A673 (cell line): ENCODE results near the gene CNIH4. TPM values are rescaled to one million over a fixed set of nuclear protein-coding genes. Genes with fewer than 3 reads are reported as not detected.

Source experiments
- BruUV-seq: library from RNA; stranded (reverse); fragments of 400-500 nt; replicated peaks from 2 replicates; lab custom pipeline; 2021; lab: Mats Ljungman, UMichigan
- CTCF ChIA-PET: fragments of 300-600 bp; sonication (Branson Sonifier 250); formaldehyde crosslinking; loops from one replicate; lab custom pipeline; 2022; ENCODE audit warnings: antibody characterized with exemption; lab: Charles Lee
- POLR2A ChIA-PET: fragments of 300-600 bp; sonication (Branson Sonifier 250); formaldehyde crosslinking; loops from one replicate; lab custom pipeline; 2022; ENCODE audit warnings: antibody characterized with exemption; ENCODE audit not compliant: low non-redundant PET; lab: Charles Lee
- DNase-seq: peaks from one replicate; pipeline ENCODE4 v3.0.0-alpha.2; 2015; ENCODE audit warnings: low spot score
- H3K27ac ChIP-seq: fragments of 200-600 bp; sonication (generic); 2 replicates; pipeline ENCODE4 v1.5.1; 2016; ENCODE audit warnings: mixed run types, low read depth, mild to moderate bottlenecking, mixed read lengths, antibody characterized with exemption, low read length; ENCODE audit not compliant: poor library complexity, severe bottlenecking
- H3K27me3 ChIP-seq: fragments of 200-600 bp; sonication (generic); replicated peaks from 2 replicates; pipeline ENCODE4 v1.6.1; 2017; ENCODE audit warnings: mixed run types, low read depth, mild to moderate bottlenecking, mixed read lengths, antibody characterized with exemption, low read length; ENCODE audit not compliant: insufficient read depth, poor library complexity
- H3K36me3 ChIP-seq: fragments of 200-600 bp; sonication (generic); 2 replicates; pipeline ENCODE4 v1.6.1; 2016; ENCODE audit warnings: mixed run types, mild to moderate bottlenecking, mixed read lengths, antibody characterized with exemption, low read length; ENCODE audit not compliant: insufficient read depth, poor library complexity, severe bottlenecking
- H3K4me1 ChIP-seq: fragments of 200-600 bp; sonication (generic); 2 replicates; pipeline ENCODE4 v1.6.1; 2017; ENCODE audit warnings: mixed run types, mild to moderate bottlenecking, mixed read lengths, antibody characterized with exemption, low read length; ENCODE audit not compliant: insufficient read depth, poor library complexity, severe bottlenecking
- H3K4me3 ChIP-seq: fragments of 200-600 bp; sonication (generic); 2 replicates; pipeline ENCODE4 v1.5.1; 2016; ENCODE audit warnings: low read depth, mixed run types, mild to moderate bottlenecking, mixed read lengths, low read length; ENCODE audit not compliant: poor library complexity, severe bottlenecking
- H3K9me3 ChIP-seq: fragments of 200-600 bp; sonication (generic); 2 replicates; pipeline ENCODE4 v1.6.1; 2016; ENCODE audit warnings: mixed run types, low read depth, mild to moderate bottlenecking, mixed read lengths, antibody characterized with exemption, low read length; ENCODE audit not compliant: poor library complexity, severe bottlenecking
- CTCF ChIP-seq: fragments of 300-800, 200-600 bp; sonication (generic); conservative IDR thresholded peaks from 2 replicates; pipeline ENCODE4 v1.5.1; 2017; ENCODE audit warnings: low read depth, mild to moderate bottlenecking, antibody characterized with exemption, low read length, moderate library complexity, mixed read lengths
- EZH2 ChIP-seq: fragments of 200-600 bp; sonication (generic); IDR thresholded peaks from 2 replicates; pipeline ENCODE4 v1.6.1; 2017; ENCODE audit warnings: borderline replicate concordance, low read depth, mild to moderate bottlenecking, mixed read lengths, antibody characterized with exemption, low read length; ENCODE audit not compliant: poor library complexity, severe bottlenecking
- intact Hi-C: fragments of 100-400 bp; cut with micrococcal nuclease; formaldehyde crosslinking; loops from one replicate; pipeline ENCODE4 v1.10.0; 2022; ENCODE audit not compliant: unreplicated experiment
- total RNA-seq: library from RNA; stranded (reverse); gene quantifications from 2 replicates; pipeline ENCODE4 v1.2.3, GENCODE V29; 2021

The CNIH4 gene
- total RNA-seq, 1 experiment from 2014 or later, result 79.9 TPM

DNA sequence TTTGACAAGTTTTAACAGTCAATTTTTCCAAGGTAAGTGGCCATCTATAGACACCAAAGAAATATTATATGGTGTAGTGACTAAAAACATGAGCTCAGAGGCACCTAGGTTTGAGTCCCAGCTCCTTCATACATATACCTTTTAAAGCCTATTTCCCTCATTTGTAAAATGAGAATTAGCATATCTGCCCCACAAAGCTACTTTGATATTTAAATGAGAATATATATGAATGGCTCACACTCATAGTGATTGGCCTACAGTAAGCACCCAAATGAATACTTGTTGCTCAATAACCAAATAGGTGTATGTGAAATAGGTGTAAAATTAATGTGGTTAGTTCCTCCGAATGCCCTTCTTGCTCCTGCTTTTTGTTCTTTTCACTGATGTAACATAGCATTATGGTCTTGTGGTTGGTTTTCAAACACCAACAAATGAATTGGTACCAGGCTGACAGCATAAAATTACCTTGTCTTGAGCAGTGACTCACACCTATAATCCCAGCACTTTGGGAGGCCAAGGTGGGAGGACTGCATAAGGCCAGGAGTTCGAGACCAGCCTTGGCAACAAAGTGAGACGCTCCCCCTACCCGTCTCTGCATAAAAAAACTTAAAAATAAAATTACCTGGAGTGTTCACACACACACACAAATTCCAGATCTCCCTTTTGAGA, 25.3 kb downstream of the CNIH4 start:
- intact Hi-C loops, result no loop called here
- ChIA-PET CTCF (no interaction called here), POLR2A (no interaction called here)
- no peak overlapping the region for H3K27ac ChIP-seq
- H3K36me3 ChIP-seq, result peaks cover 28% of the 10 kb centered on the region
- no TSS peak for BruUV-seq
- no peak overlapping the region for H3K4me3 ChIP-seq
- no peaks in the 10 kb centered on the region for H3K9me3 ChIP-seq
- no peaks in the 10 kb centered on the region for H3K27me3 ChIP-seq
- TF ChIP-seq CTCF, result no peak
- no peak for TF ChIP-seq EZH2
- DNase-seq, result no peak
- H3K4me1 ChIP-seq, result no peaks in the 10 kb centered on the region

DNA sequence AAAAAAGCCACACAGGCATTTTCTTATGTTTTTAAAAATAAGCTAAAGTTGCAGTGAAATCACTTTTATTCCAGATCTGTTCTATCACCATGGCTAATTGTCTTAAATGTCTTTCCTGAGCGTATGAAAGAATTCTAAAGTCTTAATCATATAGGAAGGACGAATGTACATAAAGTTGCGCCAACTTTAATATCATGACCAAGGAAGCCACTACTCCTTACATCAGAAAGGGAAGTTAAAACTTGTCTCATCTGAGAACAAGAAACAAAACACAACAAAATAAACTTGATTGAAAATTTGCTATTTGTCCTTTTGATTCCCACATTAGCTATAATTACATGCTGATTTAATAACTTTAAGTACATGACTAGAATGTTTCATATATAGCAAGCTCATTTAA, 26.5 kb downstream of the CNIH4 start:
- TF ChIP-seq CTCF (no peak), EZH2 (no peak)
- CTCF ChIA-PET, result no interaction called here
- no peaks in the 10 kb centered on the region for H3K27me3 ChIP-seq
- no peak overlapping the region for H3K4me3 ChIP-seq
- no TSS peak for BruUV-seq
- H3K9me3 ChIP-seq, result no peaks in the 10 kb centered on the region
- DNase-seq, result no peak
- peaks cover 30% of the 10 kb centered on the region for H3K36me3 ChIP-seq
- POLR2A ChIA-PET, result interaction anchor here (0.6 kb wide), 1 partner anchor 565 kb away, joined by 4 read pairs; no protein-coding TSS in a partner anchor
- intact Hi-C loops, result no loop called here
- H3K4me1 ChIP-seq, result no peaks in the 10 kb centered on the region
- H3K27ac ChIP-seq, result no peak overlapping the region

GRCh38 chr1:224387302-224387912, 30.7 kb downstream of the CNIH4 start:
- no TSS peak for BruUV-seq
- TF ChIP-seq CTCF, result no peak
- no peak for TF ChIP-seq EZH2
- POLR2A ChIA-PET, result no interaction called here
- H3K9me3 ChIP-seq, result no peaks in the 10 kb centered on the region
- intact Hi-C loops, result no loop called here
- H3K36me3 ChIP-seq, result peaks cover 58% of the 10 kb centered on the region
- H3K27ac ChIP-seq, result no peak overlapping the region
- no peak overlapping the region for H3K4me3 ChIP-seq
- H3K4me1 ChIP-seq, result no peaks in the 10 kb centered on the region
- CTCF ChIA-PET, result no interaction called here
- H3K27me3 ChIP-seq, result no peaks in the 10 kb centered on the region
- DNase-seq, result no peak
